PC-9 (cell line): ENCODE results near the gene VGLL4. TPM values are rescaled to one million over a fixed set of nuclear protein-coding genes. Genes with fewer than 3 reads are reported as not detected.

Source experiments
- BruUV-seq: library from RNA; stranded (reverse); fragments of 400-500 nt; replicated peaks from 2 replicates; lab custom pipeline; 2021; lab: Mats Ljungman, UMichigan
- CTCF ChIA-PET: fragments of 300-600 bp; sonication (Branson Sonifier 250); formaldehyde crosslinking; loops from one replicate; lab custom pipeline; 2022; ENCODE audit warnings: antibody characterized with exemption; lab: Charles Lee
- POLR2A ChIA-PET: fragments of 300-600 bp; sonication (Branson Sonifier 250); formaldehyde crosslinking; loops from one replicate; lab custom pipeline; 2022; ENCODE audit warnings: antibody characterized with exemption; ENCODE audit not compliant: unreplicated experiment; lab: Charles Lee
- DNase-seq, 2 experiments: peaks; one replicate each; pipeline versions ENCODE4 v3.0.0 to v3.0.0-alpha.2; 2015 to 2022; ENCODE audit warnings: mixed read lengths in 1 of 2
- H2AFZ ChIP-seq: fragments of 200-600 bp; sonication (generic); 2 replicates; pipeline ENCODE4 v1.8.1; 2017; ENCODE audit warnings: antibody characterized with exemption
- H3F3A ChIP-seq: fragments of 200-600 bp; sonication (generic); 2 replicates; pipeline ENCODE4 v1.8.1; 2017; ENCODE audit warnings: antibody characterized with exemption, mild to moderate bottlenecking, low read depth; ENCODE audit not compliant: insufficient read depth
- H3K27ac ChIP-seq: fragments of 200-600 bp; sonication (generic); 2 replicates; pipeline ENCODE4 v1.6.1; 2016; ENCODE audit warnings: mixed run types
- H3K27me3 ChIP-seq: fragments of 200-600 bp; sonication (generic); 2 replicates; pipeline ENCODE4 v1.6.1; 2016; ENCODE audit warnings: low read depth, mixed run types; ENCODE audit not compliant: insufficient read depth
- H3K36me3 ChIP-seq: fragments of 200-600 bp; sonication (generic); 2 replicates; pipeline ENCODE4 v1.6.1; 2016; ENCODE audit warnings: low read depth, mixed run types
- H3K4me1 ChIP-seq: fragments of 200-600 bp; sonication (generic); replicated peaks from 2 replicates; pipeline ENCODE4 v1.6.1; 2016; ENCODE audit warnings: mixed run types; ENCODE audit not compliant: insufficient read depth
- H3K4me2 ChIP-seq: fragments of 200-600 bp; sonication (generic); 2 replicates; pipeline ENCODE4 v1.6.1; 2017; ENCODE audit warnings: mixed run types
- H3K4me3 ChIP-seq: fragments of 200-600 bp; sonication (generic); 2 replicates; pipeline ENCODE4 v1.6.1; 2016; ENCODE audit warnings: mixed run types
- H3K79me2 ChIP-seq: fragments of 200-600 bp; sonication (generic); 2 replicates; pipeline ENCODE4 v1.6.1; 2017; ENCODE audit warnings: low read depth, mixed run types
- H3K9me2 ChIP-seq: fragments of 200-600 bp; sonication (generic); 2 replicates; pipeline ENCODE4 v1.8.1; 2017; ENCODE audit warnings: mild to moderate bottlenecking; ENCODE audit not compliant: insufficient read depth
- H3K9me3 ChIP-seq: fragments of 200-600 bp; sonication (generic); 2 replicates; pipeline ENCODE4 v1.8.1; 2016; ENCODE audit warnings: low read depth; ENCODE audit not compliant: insufficient read depth
- H4K20me1 ChIP-seq: fragments of 200-600 bp; sonication (generic); 2 replicates; pipeline ENCODE4 v1.8.1; 2017; ENCODE audit not compliant: insufficient read depth
- CTCF ChIP-seq: fragments of 200-600 bp; sonication (generic); conservative IDR thresholded peaks from 2 replicates; pipeline ENCODE4 v1.6.1; 2017; ENCODE audit warnings: mixed run types, antibody characterized with exemption, mild to moderate bottlenecking, moderate library complexity
- EZH2 ChIP-seq: fragments of 200-600 bp; sonication (generic); IDR thresholded peaks from 2 replicates; pipeline ENCODE4 v1.8.0; 2017; ENCODE audit warnings: antibody characterized with exemption, low read depth
- intact Hi-C: fragments of 100-400 bp; cut with micrococcal nuclease; formaldehyde crosslinking; loops from one replicate; pipeline ENCODE4 v1.10.0; 2022; ENCODE audit not compliant: unreplicated experiment
- total RNA-seq: library from RNA; stranded (reverse); gene quantifications from 2 replicates; pipeline ENCODE4 v1.2.3, GENCODE V29; 2021

The VGLL4 gene
- total RNA-seq, 1 experiment from 2014 or later, result 42.2 TPM

DNA sequence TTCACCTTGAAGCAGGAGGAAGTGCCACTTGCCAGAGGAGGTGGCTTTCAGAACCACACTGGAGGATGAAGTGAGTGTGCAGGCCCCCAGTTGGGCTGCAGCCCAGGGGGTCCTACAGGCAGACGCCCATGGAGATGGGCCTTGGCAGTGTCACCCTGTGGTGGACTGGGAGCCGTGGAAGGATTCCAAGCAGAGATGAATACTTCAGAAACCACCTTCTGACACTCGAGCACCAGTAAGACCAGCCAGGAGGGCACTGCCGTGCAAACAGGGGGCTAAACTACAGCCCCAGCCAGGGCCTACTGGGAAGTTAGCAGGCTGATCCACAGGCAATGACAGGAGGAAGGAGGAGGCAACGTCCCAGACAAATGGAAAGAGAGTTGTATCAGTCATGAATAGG, 55.4 kb downstream of the VGLL4 start:
- Histone ChIP-seq H3K4me3 (no peak overlapping the region), H3K4me2 (no peak overlapping the region), H3K4me1 (peaks cover 28% of the 10 kb centered on the region), H3K36me3 (no peaks in the 10 kb centered on the region), H3K79me2 (peaks cover 92% of the 10 kb centered on the region), H3K9me3 (no peaks in the 10 kb centered on the region), H3K9me2 (no peaks in the 10 kb centered on the region), H2AFZ (no peak overlapping the region), H3K27me3 (no peaks in the 10 kb centered on the region), H3K27ac (no peak overlapping the region), H3F3A (peaks cover 23% of the 10 kb centered on the region; the same call in 1 of the 2 replicates), H4K20me1 (peaks cover 61% of the 10 kb centered on the region)
- ChIA-PET POLR2A (no interaction called here), CTCF (no interaction called here)
- no peak for DNase-seq
- intact Hi-C loops, result no loop called here
- BruUV-seq, result no TSS peak
- TF ChIP-seq CTCF (no peak), EZH2 (no peak)

DNA sequence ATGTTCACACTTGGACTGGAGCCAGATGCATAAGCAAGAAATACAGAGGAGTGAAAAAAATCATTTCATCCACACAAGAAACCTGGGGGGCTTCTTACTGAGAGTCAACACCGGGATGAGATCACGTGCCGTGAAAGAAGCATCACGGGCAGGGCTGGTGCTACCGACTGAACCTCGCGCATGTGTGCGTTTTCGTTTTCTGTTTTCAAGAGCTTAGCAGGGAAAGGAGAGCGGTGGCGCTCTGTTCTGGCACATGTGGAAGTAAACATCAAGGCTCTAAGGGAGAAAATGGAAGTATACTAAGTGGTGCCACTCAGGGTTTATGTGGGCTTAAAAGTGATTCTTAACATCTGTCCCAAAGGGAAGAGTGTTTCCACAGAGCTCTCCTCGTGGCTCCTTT, 55.9 kb downstream of the VGLL4 start:
- no peaks in the 10 kb centered on the region for H3K9me3 ChIP-seq
- peaks cover 25% of the 10 kb centered on the region for H3K4me1 ChIP-seq
- H3K27me3 ChIP-seq, result no peaks in the 10 kb centered on the region
- intact Hi-C loops, result no loop called here
- no TSS peak for BruUV-seq
- no peak overlapping the region for H2AFZ ChIP-seq
- H4K20me1 ChIP-seq, result peaks cover 64% of the 10 kb centered on the region
- TF ChIP-seq CTCF, result no peak
- TF ChIP-seq EZH2, result no peak
- H3K9me2 ChIP-seq, result no peaks in the 10 kb centered on the region
- H3K36me3 ChIP-seq, result no peaks in the 10 kb centered on the region
- H3F3A ChIP-seq, result peaks cover 20% of the 10 kb centered on the region; the same call in 1 of the 2 replicates
- no peak overlapping the region for H3K4me3 ChIP-seq
- DNase-seq, result no peak
- CTCF ChIA-PET, result no interaction called here
- H3K4me2 ChIP-seq, result no peak overlapping the region
- peaks cover 90% of the 10 kb centered on the region for H3K79me2 ChIP-seq
- POLR2A ChIA-PET, result no interaction called here
- no peak overlapping the region for H3K27ac ChIP-seq

- H3K4me2 ChIP-seq, result no peak overlapping the region
- no peak for DNase-seq
- H3K79me2 ChIP-seq, result peaks cover 97% of the 10 kb centered on the region
- no peaks in the 10 kb centered on the region for H3F3A ChIP-seq
- no peak overlapping the region for H3K27ac ChIP-seq
- no TSS peak for BruUV-seq
- no peaks in the 10 kb centered on the region for H3K27me3 ChIP-seq
- no peaks in the 10 kb centered on the region for H3K4me1 ChIP-seq
- no peak overlapping the region for H3K4me3 ChIP-seq
- H3K9me2 ChIP-seq, result no peaks in the 10 kb centered on the region
- no peaks in the 10 kb centered on the region for H3K36me3 ChIP-seq
- H2AFZ ChIP-seq, result no peak overlapping the region
- H4K20me1 ChIP-seq, result peaks cover 65% of the 10 kb centered on the region; the same call in 1 of the 2 replicates
- CTCF ChIA-PET, result no interaction called here
- POLR2A ChIA-PET, result no interaction called here
- intact Hi-C loops, result no loop called here
- H3K9me3 ChIP-seq, result no peaks in the 10 kb centered on the region
- no peak for TF ChIP-seq EZH2
- no peak for TF ChIP-seq CTCF
These were observed 59.1 kb downstream of the VGLL4 start for GRCh38 chr3:11584570-11584969.
